Ishikawa (cell line): ENCODE results near the gene AHCYL2.

ENCODE experiments used
- CEBPB ChIP-seq: IDR thresholded peaks from 2 replicates; pipeline ENCODE4 v1.6.1; 2012
- CREB1 ChIP-seq: IDR thresholded peaks from 2 replicates; pipeline ENCODE4 v1.6.1; 2012; ENCODE audit warnings: low read depth
- EGR1 ChIP-seq: IDR thresholded peaks from 2 replicates; pipeline ENCODE4 v1.6.1; 2012
- EP300 ChIP-seq: IDR thresholded peaks from 2 replicates; pipeline ENCODE4 v1.6.1; 2012; ENCODE audit warnings: borderline replicate concordance
- FOXM1 ChIP-seq: IDR thresholded peaks from 2 replicates; pipeline ENCODE4 v1.6.1; 2012; ENCODE audit warnings: low read depth, borderline replicate concordance
- MAX ChIP-seq: IDR thresholded peaks from 2 replicates; pipeline ENCODE4 v1.6.1; 2012
- NFIC ChIP-seq: IDR thresholded peaks from 2 replicates; pipeline ENCODE4 v1.6.1; 2012
- RAD21 ChIP-seq: IDR thresholded peaks from 2 replicates; pipeline ENCODE4 v1.6.1; 2012; ENCODE audit warnings: low read depth
- TAF1 ChIP-seq: IDR thresholded peaks from 2 replicates; pipeline ENCODE4 v1.6.1; 2012; ENCODE audit warnings: low read depth, mild to moderate bottlenecking
- TCF12 ChIP-seq: IDR thresholded peaks from 2 replicates; pipeline ENCODE4 v1.6.1; 2012; ENCODE audit warnings: low read depth
- TEAD4 ChIP-seq: IDR thresholded peaks from 2 replicates; pipeline ENCODE4 v1.6.1; 2012
- YY1 ChIP-seq: IDR thresholded peaks from 2 replicates; pipeline ENCODE4 v1.6.1; 2012; ENCODE audit warnings: low read depth
- ZBTB7A ChIP-seq: IDR thresholded peaks from 2 replicates; pipeline ENCODE4 v1.6.1; 2012; ENCODE audit warnings: low read depth
- TF ChIP-seq, protein P1 (sequence below): IDR thresholded peaks from 2 replicates; pipeline ENCODE4 v1.6.1; 2012
- TF ChIP-seq, protein P2 (sequence below): IDR thresholded peaks from 2 replicates; pipeline ENCODE4 v1.6.1; 2012; ENCODE audit warnings: low read depth, mild to moderate bottlenecking

Gene AHCYL2

DNA sequence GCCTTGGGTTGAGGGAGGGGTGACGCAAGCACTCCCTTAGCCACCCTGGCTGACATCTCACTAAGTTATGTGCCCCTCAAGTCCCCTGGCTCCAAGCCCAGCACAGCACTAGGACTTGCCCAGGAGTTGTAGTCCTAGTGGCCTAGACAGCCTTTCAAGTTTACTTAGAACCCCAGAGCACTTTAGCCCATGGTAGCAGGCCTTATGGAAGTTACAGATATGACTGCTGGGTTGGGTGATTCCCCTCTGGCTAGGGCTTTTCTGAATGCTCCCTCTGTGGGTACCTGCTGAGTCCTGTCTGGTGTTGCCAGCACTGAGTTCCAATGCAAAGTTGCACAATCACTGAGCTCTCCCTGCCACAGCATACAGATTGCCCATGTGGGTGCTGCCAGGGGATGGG, 83.2 kb downstream of the AHCYL2 start:
- peak; percentile 81 for TF ChIP-seq CEBPB
- TF ChIP-seq, protein P1, sequence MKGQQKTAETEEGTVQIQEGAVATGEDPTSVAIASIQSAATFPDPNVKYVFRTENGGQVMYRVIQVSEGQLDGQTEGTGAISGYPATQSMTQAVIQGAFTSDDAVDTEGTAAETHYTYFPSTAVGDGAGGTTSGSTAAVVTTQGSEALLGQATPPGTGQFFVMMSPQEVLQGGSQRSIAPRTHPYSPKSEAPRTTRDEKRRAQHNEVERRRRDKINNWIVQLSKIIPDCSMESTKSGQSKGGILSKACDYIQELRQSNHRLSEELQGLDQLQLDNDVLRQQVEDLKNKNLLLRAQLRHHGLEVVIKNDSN: no peak

- TF ChIP-seq NFIC (no peak), MAX (no peak), TAF1 (no peak), TEAD4 (no peak), RAD21 (no peak), EGR1 (no peak), TCF12 (no peak), FOXM1 (no peak), EP300 (no peak), CEBPB (no peak), YY1 (no peak)
- TF ChIP-seq, protein P2, sequence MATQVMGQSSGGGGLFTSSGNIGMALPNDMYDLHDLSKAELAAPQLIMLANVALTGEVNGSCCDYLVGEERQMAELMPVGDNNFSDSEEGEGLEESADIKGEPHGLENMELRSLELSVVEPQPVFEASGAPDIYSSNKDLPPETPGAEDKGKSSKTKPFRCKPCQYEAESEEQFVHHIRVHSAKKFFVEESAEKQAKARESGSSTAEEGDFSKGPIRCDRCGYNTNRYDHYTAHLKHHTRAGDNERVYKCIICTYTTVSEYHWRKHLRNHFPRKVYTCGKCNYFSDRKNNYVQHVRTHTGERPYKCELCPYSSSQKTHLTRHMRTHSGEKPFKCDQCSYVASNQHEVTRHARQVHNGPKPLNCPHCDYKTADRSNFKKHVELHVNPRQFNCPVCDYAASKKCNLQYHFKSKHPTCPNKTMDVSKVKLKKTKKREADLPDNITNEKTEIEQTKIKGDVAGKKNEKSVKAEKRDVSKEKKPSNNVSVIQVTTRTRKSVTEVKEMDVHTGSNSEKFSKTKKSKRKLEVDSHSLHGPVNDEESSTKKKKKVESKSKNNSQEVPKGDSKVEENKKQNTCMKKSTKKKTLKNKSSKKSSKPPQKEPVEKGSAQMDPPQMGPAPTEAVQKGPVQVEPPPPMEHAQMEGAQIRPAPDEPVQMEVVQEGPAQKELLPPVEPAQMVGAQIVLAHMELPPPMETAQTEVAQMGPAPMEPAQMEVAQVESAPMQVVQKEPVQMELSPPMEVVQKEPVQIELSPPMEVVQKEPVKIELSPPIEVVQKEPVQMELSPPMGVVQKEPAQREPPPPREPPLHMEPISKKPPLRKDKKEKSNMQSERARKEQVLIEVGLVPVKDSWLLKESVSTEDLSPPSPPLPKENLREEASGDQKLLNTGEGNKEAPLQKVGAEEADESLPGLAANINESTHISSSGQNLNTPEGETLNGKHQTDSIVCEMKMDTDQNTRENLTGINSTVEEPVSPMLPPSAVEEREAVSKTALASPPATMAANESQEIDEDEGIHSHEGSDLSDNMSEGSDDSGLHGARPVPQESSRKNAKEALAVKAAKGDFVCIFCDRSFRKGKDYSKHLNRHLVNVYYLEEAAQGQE: no peak
- TF ChIP-seq, protein P1: no peak
Observed at GRCh38 chr7:129311429-129311828, 86.6 kb downstream of the AHCYL2 start.

GRCh38 chr7:129313282-129313681, 88.5 kb downstream of the AHCYL2 start:
- TF ChIP-seq FOXM1 (no peak), TAF1 (no peak), CEBPB (no peak), EGR1 (no peak), CREB1 (no peak), TEAD4 (no peak), EP300 (no peak), MAX (no peak)
- TF ChIP-seq, protein P2: no peak

GRCh38 chr7:129315960-129316359, 91.1 kb downstream of the AHCYL2 start:
- TF ChIP-seq EGR1: no peak
- TF ChIP-seq TAF1: no peak
- TF ChIP-seq FOXM1: no peak
- TF ChIP-seq RAD21: no peak
- no peak for TF ChIP-seq TCF12
- TF ChIP-seq, protein P2: no peak

DNA sequence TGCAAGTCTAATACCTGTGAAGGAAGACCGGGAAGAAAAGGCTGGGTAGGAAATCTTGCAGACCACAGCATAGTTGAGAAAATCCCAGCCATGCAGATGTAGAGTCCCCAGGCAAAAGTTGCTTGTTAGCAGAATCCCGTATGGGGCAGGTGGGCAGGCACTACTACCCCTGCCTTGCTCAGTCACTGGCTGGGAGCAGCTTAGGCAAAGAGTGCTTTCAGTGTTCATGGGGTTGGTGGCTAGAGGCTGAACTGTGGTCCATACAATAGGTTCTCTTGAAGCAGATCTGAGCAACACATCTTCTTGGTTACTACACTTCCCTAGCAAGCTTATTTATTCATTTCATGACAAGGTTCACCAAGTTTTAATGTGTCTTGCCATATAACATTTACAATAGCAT, 92.6 kb downstream of the AHCYL2 start:
- TF ChIP-seq ZBTB7A (no peak), TAF1 (no peak), YY1 (no peak), CREB1 (no peak)
- TF ChIP-seq, protein P2: no peak
